Peyer's patch (tissue), 4 donors: ENCODE measurements around the gene ZSWIM5.

ENCODE experiments used
- POLR2A ChIP-seq, 2 donors: fragments of 450-650 bp; IDR thresholded peaks; one replicate each; pipeline ENCODE4 v1.5.1; 2017; ENCODE audit warnings: antibody characterized with exemption in 2 of 2, mild to moderate bottlenecking in 2 of 2, moderate library complexity in 2 of 2
- TF ChIP-seq, protein P1 (sequence below), 6 experiments: fragments of 450-650 bp in 4 of 6; fragments of 200-600 bp in 2 of 6; sonication (generic) in 1 of 6; IDR thresholded peaks; one replicate each; pipeline ENCODE4 v1.5.1; 2017 to 2019; ENCODE audit warnings: antibody characterized with exemption in 6 of 6, mild to moderate bottlenecking in 3 of 6, moderate library complexity in 1 of 6

GRCh38 chr1:45001011-45001481, 205.4 kb downstream of the ZSWIM5 start:
- TF ChIP-seq, protein P1, sequence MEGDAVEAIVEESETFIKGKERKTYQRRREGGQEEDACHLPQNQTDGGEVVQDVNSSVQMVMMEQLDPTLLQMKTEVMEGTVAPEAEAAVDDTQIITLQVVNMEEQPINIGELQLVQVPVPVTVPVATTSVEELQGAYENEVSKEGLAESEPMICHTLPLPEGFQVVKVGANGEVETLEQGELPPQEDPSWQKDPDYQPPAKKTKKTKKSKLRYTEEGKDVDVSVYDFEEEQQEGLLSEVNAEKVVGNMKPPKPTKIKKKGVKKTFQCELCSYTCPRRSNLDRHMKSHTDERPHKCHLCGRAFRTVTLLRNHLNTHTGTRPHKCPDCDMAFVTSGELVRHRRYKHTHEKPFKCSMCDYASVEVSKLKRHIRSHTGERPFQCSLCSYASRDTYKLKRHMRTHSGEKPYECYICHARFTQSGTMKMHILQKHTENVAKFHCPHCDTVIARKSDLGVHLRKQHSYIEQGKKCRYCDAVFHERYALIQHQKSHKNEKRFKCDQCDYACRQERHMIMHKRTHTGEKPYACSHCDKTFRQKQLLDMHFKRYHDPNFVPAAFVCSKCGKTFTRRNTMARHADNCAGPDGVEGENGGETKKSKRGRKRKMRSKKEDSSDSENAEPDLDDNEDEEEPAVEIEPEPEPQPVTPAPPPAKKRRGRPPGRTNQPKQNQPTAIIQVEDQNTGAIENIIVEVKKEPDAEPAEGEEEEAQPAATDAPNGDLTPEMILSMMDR (IDR thresholded peaks at IDR 0.05), result no peak
- no peak for TF ChIP-seq POLR2A (IDR thresholded peaks at IDR 0.05)
